Vagina (tissue), 2 donors: ENCODE data around the gene CAVIN1. TPM values are rescaled to one million over a fixed set of nuclear protein-coding genes. Genes with fewer than 3 reads are reported as not detected.
"Not testable (repeated sequence)": the region's sequence is repeated elsewhere in the genome, so short reads cannot be mapped to it uniquely, and the experiment has no call there.

Experiments
- DNase-seq, 2 donors: peaks; one replicate each; pipeline ENCODE4 v3.0.0-alpha.2; 2017; ENCODE audit errors: extremely low spot score in 2 of 2
- H3K27ac ChIP-seq: fragments of 200-600 bp; sonication (generic); one replicate; pipeline ENCODE4 v1.5.1; 2019
- H3K27me3 ChIP-seq: fragments of 200-600 bp; sonication (generic); one replicate; pipeline ENCODE4 v1.5.1; 2019
- H3K36me3 ChIP-seq, 2 donors: fragments of 200-600 bp; sonication (generic); one replicate each; pipeline ENCODE4 v1.5.1; 2017 to 2019
- H3K4me1 ChIP-seq: fragments of 200-600 bp; sonication (generic); one replicate; pipeline ENCODE4 v1.5.1; 2019
- H3K4me3 ChIP-seq, 2 donors: fragments of 200-600 bp; sonication (generic); 1 replicate in 1 of 2; 2 replicates in 1 of 2; pipeline ENCODE4 v1.5.1; 2016 to 2019
- H3K9me3 ChIP-seq: fragments of 200-600 bp; sonication (generic); one replicate; pipeline ENCODE4 v1.5.1; 2019
- POLR2A ChIP-seq, 2 donors: fragments of 450-650 bp; IDR thresholded peaks; one replicate each; pipeline ENCODE4 v1.6.1; 2017; ENCODE audit warnings: antibody characterized with exemption in 2 of 2, mild to moderate bottlenecking in 2 of 2, moderate library complexity in 2 of 2
- POLR2AphosphoS5 ChIP-seq, 2 donors: sonication (generic); formaldehyde crosslinking; IDR thresholded peaks; one replicate each; pipeline ENCODE4 v1.9.0; 2017; ENCODE audit warnings: antibody characterized with exemption in 2 of 2, mild to moderate bottlenecking in 2 of 2, low read depth in 1 of 2; ENCODE audit not compliant: insufficient read depth in 1 of 2
- intact Hi-C: fragments of 100-400 bp; cut with DNase I; formaldehyde crosslinking; loops from one replicate; pipeline ENCODE4 v1.15.1; 2023
- total RNA-seq: library from RNA; depleted of rRNA; stranded (reverse); fragments of >200 nt; gene quantifications from one replicate; pipeline ENCODE4 v1.2.3, GENCODE V29; 2016
- TF ChIP-seq, protein P1 (sequence below), 3 experiments: fragments of 450-650 bp in 2 of 3; fragments of 200-600 bp in 1 of 3; sonication (generic) in 1 of 3; IDR thresholded peaks; one replicate each; pipeline ENCODE4 v1.5.1; 2017 to 2019; ENCODE audit warnings: antibody characterized with exemption in 3 of 3, mild to moderate bottlenecking in 2 of 3, moderate library complexity in 2 of 3

CAVIN1 gene
- total RNA-seq, 1 donor from 2014 or later = 268 TPM

DNA sequence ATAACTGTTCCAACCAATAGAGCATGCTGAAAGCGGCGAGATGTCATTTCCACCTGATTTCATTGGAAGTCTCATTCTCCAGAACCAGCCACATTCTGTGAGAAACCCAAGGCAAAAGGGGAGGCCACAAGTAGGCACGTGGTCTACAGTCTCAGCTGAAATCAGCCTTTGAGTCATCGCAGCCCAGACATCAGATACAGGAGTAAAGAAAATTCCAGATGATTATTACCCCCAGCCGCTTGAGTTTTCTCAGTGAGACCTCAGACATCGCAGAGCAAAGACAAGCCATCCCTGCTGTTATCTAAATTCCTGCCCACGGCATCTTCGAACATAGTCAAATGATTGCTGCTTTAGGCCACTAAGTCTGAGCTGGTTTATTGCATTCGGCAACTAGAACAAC, 57.9 kb downstream of the CAVIN1 start:
- intact Hi-C loops = no loop called here
- Histone ChIP-seq H3K36me3 (no peaks in the 10 kb centered on the region), H3K27me3 (no peaks in the 10 kb centered on the region), H3K4me3 (no peak overlapping the region), H3K9me3 (no peaks in the 10 kb centered on the region), H3K27ac (peak overlapping the region; percentile 13), H3K4me1 (peaks cover 76% of the 10 kb centered on the region)
- TF ChIP-seq, protein P1, sequence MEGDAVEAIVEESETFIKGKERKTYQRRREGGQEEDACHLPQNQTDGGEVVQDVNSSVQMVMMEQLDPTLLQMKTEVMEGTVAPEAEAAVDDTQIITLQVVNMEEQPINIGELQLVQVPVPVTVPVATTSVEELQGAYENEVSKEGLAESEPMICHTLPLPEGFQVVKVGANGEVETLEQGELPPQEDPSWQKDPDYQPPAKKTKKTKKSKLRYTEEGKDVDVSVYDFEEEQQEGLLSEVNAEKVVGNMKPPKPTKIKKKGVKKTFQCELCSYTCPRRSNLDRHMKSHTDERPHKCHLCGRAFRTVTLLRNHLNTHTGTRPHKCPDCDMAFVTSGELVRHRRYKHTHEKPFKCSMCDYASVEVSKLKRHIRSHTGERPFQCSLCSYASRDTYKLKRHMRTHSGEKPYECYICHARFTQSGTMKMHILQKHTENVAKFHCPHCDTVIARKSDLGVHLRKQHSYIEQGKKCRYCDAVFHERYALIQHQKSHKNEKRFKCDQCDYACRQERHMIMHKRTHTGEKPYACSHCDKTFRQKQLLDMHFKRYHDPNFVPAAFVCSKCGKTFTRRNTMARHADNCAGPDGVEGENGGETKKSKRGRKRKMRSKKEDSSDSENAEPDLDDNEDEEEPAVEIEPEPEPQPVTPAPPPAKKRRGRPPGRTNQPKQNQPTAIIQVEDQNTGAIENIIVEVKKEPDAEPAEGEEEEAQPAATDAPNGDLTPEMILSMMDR (IDR thresholded peaks at IDR 0.05) = no peak
- TF ChIP-seq POLR2AphosphoS5 (IDR thresholded peaks at IDR 0.05; ENCODE audit: insufficient read depth in 1 of 2, low read depth in 1 of 2) = no peak
- TF ChIP-seq POLR2A (IDR thresholded peaks at IDR 0.05) = no peak
- DNase-seq = no peak

DNA sequence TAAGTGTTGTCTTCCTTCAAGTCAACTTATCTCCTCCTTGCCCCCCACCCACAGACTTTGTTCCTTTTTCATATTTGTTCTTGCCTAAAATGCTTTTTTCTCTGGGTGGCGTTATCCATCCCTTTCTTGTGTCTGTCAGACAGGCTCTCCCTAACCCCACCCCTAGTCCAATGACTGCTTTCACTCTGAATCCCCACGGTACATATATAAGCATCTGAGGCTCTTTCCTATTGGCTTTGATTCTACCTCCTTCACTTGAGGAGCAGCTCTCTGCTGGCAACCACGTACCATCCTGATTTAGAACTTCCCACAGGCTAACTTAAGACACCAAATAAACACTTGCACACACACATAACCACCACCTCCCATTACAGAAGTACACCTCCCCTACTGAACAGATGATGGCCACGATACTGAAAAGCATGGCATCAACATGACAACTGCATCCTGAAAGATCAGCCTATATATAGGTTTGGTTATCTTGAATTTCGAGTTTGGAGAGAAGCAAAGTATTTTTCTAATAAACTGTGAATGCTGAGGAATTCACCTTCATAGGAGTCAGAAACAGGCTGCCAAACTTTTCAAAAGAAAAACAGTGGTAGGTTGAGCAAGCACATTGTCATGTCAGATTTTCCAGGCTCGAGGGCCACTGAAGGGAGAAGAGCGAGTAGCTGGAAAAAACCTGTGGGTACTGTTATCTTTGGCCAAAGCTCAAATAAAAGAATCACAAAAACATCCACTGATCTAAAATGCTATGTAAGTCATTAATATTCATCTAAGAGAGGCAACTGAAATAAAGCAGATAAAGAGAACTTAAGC, 59.1 kb downstream of the CAVIN1 start:
- TF ChIP-seq POLR2A (IDR thresholded peaks at IDR 0.05) = no peak
- TF ChIP-seq, protein P1 (IDR thresholded peaks at IDR 0.05) = no peak
- Histone ChIP-seq H3K36me3 (no peaks in the 10 kb centered on the region), H3K27me3 (no peaks in the 10 kb centered on the region), H3K27ac (no peak overlapping the region), H3K4me3 (no peak overlapping the region), H3K9me3 (no peaks in the 10 kb centered on the region), H3K4me1 (peaks cover 76% of the 10 kb centered on the region)
- intact Hi-C loops = no loop called here
- DNase-seq = no peak

DNA sequence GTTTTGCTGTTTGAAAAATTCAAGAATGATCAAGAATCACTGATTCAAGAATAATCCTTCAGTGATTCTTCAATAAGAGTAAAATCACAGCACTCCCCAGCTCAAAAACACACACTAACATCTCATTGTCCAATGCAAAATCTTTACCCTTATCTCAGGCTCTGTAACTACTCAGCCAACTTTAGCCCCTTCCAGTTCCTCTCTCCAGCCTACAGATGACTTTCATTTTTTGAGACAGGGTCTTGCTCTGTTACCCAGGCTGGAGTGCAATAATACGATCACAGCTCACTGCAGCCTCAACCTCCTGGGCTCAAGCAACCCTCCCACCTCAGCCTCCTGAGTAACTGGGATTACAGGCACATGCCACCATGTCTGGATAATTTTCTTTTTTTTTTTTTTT, 59.8 kb downstream of the CAVIN1 start:
- intact Hi-C loops = no loop called here
- Histone ChIP-seq H3K36me3 (no peaks in the 10 kb centered on the region), H3K27me3 (no peaks in the 10 kb centered on the region), H3K27ac (no peak overlapping the region), H3K9me3 (no peaks in the 10 kb centered on the region), H3K4me3 (no peak overlapping the region), H3K4me1 (peaks cover 78% of the 10 kb centered on the region)
- no peak for DNase-seq
- TF ChIP-seq, protein P1 (IDR thresholded peaks at IDR 0.05) = no peak
- TF ChIP-seq POLR2A (IDR thresholded peaks at IDR 0.05) (no peak), POLR2AphosphoS5 (IDR thresholded peaks at IDR 0.05; ENCODE audit: insufficient read depth in 1 of 2, low read depth in 1 of 2) (no peak)

DNA sequence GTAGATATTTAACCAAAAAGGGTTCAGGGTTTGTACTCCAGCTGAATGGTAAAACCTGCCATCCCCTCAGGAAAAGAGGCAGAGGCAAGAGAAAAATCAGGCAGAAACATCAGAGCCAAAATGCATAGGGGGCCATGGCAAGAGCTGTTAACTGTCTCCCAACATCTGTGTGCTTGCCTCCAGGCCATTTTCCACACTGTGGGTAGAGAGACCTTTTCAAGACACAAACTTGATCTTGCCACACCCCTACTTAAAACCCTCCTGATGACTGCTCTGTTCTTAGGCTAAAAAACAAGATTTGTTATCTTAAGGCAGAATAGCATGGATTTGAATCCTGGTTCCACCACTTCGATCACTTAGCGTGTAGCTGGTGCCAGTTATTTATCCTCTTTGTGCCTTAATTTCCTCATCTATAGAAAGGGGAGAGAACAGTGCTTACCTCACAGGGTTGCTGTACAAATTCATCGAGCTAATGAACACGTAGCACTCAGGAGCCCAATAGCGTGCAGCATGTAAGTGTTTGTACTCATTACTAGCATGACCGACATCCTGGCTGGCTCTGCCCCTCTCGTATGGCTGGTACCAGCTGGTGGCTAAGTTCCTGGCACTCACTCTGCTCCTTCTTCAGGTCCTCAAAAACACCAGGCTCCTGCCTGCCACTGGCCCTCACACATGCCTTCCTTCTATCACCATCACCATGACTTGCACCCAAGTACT, 60.7 kb downstream of the CAVIN1 start:
- no peak for DNase-seq
- H3K27me3 ChIP-seq = no peaks in the 10 kb centered on the region
- H3K4me1 ChIP-seq = peaks cover 72% of the 10 kb centered on the region
- H3K4me3 ChIP-seq = no peak overlapping the region
- no peak overlapping the region for H3K27ac ChIP-seq
- no peaks in the 10 kb centered on the region for H3K9me3 ChIP-seq
- TF ChIP-seq, protein P1 (IDR thresholded peaks at IDR 0.05) = no peak
- TF ChIP-seq POLR2AphosphoS5 (IDR thresholded peaks at IDR 0.05; ENCODE audit: insufficient read depth in 1 of 2, low read depth in 1 of 2) (no peak), POLR2A (IDR thresholded peaks at IDR 0.05) (no peak)
- intact Hi-C loops = no loop called here
- no peaks in the 10 kb centered on the region for H3K36me3 ChIP-seq

DNA sequence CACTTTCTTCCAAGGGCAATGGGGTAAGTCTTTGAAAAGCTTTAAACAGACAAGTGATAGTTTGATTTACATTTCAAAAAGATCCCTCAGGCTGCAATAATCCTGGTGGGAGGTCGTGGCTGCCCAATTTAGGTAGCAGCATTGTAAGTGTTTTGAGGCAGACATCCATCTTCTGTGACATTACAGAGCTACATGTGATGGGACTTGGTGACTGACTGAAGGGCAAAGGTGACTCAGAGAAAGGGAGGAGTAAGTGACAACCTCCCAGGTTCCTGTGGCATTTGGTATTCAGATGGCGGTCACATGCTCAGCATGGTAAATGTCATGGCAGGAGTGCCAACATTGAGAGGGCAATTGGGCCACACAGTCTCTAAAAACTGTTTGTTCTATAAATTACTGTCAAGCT, 61.3 kb downstream of the CAVIN1 start:
- Histone ChIP-seq H3K9me3 (no peaks in the 10 kb centered on the region), H3K27me3 (no peaks in the 10 kb centered on the region), H3K27ac (no peak overlapping the region), H3K4me1 (peaks cover 66% of the 10 kb centered on the region), H3K36me3 (no peaks in the 10 kb centered on the region), H3K4me3 (no peak overlapping the region)
- no peak for DNase-seq
- no peak for TF ChIP-seq POLR2A (IDR thresholded peaks at IDR 0.05)
- TF ChIP-seq, protein P1 (IDR thresholded peaks at IDR 0.05) = no peak
- TF ChIP-seq POLR2AphosphoS5 (IDR thresholded peaks at IDR 0.05; ENCODE audit: insufficient read depth in 1 of 2, low read depth in 1 of 2) = no peak
- intact Hi-C loops = no loop called here

DNA sequence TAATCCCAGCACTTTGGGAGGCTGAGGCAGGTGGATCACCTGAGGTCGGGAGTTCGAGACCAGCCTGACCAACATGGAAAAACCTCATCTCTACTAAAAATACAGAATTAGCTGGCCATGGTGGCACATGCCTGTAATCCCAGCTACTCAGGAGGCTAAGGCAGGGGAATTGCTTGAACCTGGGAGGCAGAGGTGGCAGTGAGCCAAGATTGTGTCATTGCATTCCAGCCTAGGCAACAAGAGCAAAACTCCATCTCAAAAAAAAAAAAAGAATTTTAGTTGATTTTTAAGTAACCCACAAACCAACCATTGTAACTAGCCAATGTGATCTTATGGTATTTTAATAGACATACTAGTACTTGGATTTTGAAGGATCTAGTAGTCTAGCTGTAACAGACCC, 62.7 kb downstream of the CAVIN1 start:
- H3K27me3 ChIP-seq, H3K36me3 ChIP-seq, intact Hi-C loops, DNase-seq, H3K9me3 ChIP-seq, H3K4me3 ChIP-seq, H3K27ac ChIP-seq: not testable (repeated sequence)
- peaks cover 61% of the 10 kb centered on the region for H3K4me1 ChIP-seq
